ENCODE data around the gene RBM44. TPM values are rescaled to one million over a fixed set of nuclear protein-coding genes. Genes with fewer than 3 reads are reported as not detected.
A peak's percentile ranks its signal among the peaks of the same experiment; 100 is the strongest.

Gene RBM44
- total RNA-seq, 3 donors from 2014 or later, result 0.07 to 1.1 (median 0.35) TPM

DNA sequence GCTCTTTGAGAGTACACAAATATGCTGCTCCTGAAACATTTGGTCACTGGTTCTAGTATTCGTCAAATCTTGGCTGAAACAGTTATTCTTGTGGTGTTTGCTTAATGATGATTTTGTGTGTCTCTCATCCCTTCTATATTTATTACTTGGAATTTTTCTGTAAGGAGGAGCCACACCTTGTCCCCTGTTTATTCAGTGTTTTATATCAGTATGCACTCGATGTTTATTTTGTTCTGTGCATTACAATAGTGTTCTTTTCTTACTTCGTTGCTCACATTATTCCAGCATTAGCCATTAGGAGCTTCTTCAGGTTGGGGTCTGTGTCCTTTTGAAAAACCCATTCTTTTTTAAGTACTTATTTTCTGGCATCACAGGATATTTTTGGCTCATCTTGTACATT is 55.7 kb downstream of the RBM44 start:
- Histone ChIP-seq H3K4me3 (no peak overlapping the region), H3K36me3 (ENCODE audit: low read depth) (no peaks in the 10 kb centered on the region), H3K4me1 (ENCODE audit: low read depth) (peaks cover 6% of the 10 kb centered on the region), H3K9me3 (no peaks in the 10 kb centered on the region)
- DNase-seq (no peak), ATAC-seq (no peak)
- TF ChIP-seq, protein P1, sequence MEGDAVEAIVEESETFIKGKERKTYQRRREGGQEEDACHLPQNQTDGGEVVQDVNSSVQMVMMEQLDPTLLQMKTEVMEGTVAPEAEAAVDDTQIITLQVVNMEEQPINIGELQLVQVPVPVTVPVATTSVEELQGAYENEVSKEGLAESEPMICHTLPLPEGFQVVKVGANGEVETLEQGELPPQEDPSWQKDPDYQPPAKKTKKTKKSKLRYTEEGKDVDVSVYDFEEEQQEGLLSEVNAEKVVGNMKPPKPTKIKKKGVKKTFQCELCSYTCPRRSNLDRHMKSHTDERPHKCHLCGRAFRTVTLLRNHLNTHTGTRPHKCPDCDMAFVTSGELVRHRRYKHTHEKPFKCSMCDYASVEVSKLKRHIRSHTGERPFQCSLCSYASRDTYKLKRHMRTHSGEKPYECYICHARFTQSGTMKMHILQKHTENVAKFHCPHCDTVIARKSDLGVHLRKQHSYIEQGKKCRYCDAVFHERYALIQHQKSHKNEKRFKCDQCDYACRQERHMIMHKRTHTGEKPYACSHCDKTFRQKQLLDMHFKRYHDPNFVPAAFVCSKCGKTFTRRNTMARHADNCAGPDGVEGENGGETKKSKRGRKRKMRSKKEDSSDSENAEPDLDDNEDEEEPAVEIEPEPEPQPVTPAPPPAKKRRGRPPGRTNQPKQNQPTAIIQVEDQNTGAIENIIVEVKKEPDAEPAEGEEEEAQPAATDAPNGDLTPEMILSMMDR (IDR thresholded peaks at IDR 0.05), result no peak
- intact Hi-C loops (cut with DNase I, micrococcal nuclease), result loop anchor here in 1 of 2 donors (10.0 kb wide), 1 partner anchor 401 kb away; no protein-coding TSS in a partner anchor

DNA sequence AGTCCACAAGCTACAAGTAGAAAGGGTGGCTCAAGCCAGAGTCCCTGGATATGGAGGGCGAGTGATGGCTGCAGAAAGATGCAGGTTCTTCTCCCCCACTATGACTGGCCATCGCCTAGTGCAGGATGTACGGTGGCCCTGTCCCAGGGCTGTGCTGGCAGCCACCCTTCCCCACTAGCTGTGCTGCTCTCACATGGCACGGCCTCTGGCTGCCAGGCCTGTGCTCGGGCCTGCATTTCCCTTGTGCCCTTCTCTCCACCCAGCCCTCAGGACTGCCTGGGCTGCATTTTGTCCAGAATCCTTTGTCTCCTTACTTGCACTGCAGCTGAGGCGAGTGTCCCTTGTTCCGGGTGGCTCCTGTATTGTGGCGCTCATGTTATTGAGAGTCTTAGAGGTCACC is 59.2 kb downstream of the RBM44 start:
- intact Hi-C loops (cut with DNase I, micrococcal nuclease), result loop anchor here in 1 of 2 donors (10.0 kb wide), 1 partner anchor 397 kb away; no protein-coding TSS in a partner anchor
- Histone ChIP-seq H3K36me3 (ENCODE audit: low read depth) (no peaks in the 10 kb centered on the region), H3K9me3 (no peaks in the 10 kb centered on the region), H3K4me1 (ENCODE audit: low read depth) (peaks cover 32% of the 10 kb centered on the region), H3K4me3 (no peak overlapping the region)
- DNase-seq (no peak), ATAC-seq (no peak)
- TF ChIP-seq, protein P1 (IDR thresholded peaks at IDR 0.05), result no peak

DNA sequence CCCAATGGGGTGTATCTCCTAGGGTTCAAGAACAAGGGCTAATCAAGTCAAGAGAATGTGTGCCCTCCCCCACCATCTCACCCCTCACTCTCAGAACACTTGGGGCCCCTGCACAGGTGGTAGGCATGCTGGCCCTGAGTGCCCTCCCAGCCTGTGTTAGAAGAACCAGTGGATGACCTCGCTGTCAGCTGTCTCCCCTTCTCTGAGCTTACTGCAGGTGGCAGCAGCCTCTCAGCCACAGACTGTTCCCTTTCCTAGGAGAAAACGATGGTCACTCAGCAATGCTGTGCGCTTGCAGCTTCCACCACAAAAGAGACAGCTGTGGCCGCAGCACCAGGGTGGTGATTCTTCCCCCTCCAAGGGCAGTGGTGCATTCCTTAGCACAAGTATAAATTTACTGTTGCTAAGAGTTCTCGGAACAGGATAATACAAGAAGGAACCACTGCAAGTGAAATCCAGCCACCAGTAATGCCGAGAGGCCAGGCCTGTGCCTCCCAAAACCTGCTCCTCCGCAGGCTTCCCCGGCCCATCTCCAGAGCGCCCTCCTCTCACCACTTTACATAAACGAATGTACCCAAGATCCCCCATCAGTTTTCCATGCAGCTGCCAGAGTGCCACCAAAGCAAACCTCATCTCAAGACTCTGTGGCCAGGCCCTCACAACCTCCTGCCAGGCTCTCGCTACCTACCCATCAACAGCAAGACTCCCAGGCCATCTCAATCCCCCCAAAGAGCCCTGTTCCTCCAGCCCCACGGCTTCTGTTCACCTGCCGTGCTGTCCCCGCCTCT is 59.9 kb downstream of the RBM44 start:
- peak in 2 of 3 donors; percentile 69 to 74 for DNase-seq
- H3K4me1 ChIP-seq (ENCODE audit: low read depth), result peaks cover 32% of the 10 kb centered on the region
- H3K9me3 ChIP-seq, result no peaks in the 10 kb centered on the region
- no peaks in the 10 kb centered on the region for H3K36me3 ChIP-seq (ENCODE audit: low read depth)
- ATAC-seq, result peak; percentile 79
- intact Hi-C loops (cut with DNase I, micrococcal nuclease), result loop anchor here in 1 of 2 donors (10.0 kb wide), 1 partner anchor 396 kb away; no protein-coding TSS in a partner anchor
- H3K4me3 ChIP-seq, result no peak overlapping the region
- TF ChIP-seq, protein P1 (IDR thresholded peaks at IDR 0.05), result peak; percentile 23

DNA sequence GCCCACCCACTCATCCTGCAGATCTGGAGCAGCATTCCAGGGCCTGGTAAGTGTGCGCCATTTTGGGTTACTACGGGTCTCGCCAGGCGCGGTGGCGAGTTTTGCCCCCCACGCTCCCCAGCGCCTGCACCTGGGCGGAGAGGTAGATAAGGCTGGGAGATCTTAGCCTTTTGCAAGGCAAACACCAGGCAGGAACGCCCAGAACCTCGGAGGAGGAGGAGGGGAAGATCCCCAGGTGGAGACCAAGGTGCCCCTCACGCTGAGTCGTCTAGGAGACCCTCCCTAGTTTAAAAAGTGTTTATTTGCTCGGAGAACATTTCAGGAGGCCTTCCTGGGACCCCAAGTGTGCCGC is 60.5 kb downstream of the RBM44 start:
- Histone ChIP-seq H3K36me3 (ENCODE audit: low read depth) (no peaks in the 10 kb centered on the region), H3K4me1 (ENCODE audit: low read depth) (peaks cover 32% of the 10 kb centered on the region), H3K4me3 (no peak overlapping the region), H3K9me3 (no peaks in the 10 kb centered on the region)
- TF ChIP-seq, protein P1 (IDR thresholded peaks at IDR 0.05), result no peak
- ATAC-seq (no peak), DNase-seq (no peak)
- intact Hi-C loops (cut with DNase I, micrococcal nuclease), result loop anchor here in 1 of 2 donors (10.0 kb wide), 1 partner anchor 396 kb away; no protein-coding TSS in a partner anchor

DNA sequence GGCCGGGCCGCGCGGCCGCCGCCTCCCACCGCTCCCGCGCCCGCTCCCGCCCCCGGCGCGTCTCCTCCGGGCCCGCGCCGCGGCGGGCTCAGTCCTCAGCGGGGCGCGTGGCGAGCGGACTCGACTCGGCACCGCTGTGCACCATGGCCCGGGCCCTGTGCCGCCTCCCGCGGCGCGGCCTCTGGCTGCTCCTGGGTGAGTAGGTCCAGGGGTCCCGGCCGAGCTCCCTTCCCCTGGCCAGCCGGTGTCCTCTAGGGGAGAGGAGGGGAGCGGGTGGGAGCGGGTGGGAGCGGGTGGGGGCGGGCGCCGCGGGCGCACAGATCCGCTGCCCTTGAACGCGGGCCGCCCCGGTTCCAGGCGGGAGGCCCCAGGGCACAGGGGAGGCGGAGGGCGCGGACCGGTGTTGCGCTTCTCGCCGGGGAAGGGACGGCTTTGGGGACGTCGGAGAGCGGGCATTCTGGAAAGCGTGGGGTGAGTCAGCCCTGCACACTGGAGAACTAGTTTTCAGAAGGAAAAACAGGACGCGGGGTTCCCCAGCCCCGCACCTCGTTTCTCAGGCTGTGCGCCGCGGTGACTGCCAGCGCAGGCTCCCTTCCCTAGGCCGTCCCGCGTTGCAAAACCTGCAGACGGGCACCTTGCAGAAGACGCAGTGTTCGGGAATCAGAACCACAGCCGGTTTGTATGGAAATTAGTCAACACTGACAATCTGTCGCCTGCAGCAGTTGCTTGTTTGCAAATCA is 61.1 kb downstream of the RBM44 start, which contains the start of gene RAMP1:
TSS of gene RAMP1 (plus strand) at position 91 of the 740 bp plus-strand sequence. CDS start at position 144, 53 bp downstream.
- intact Hi-C loops (cut with DNase I, micrococcal nuclease), result loop anchor here in 1 of 2 donors (10.0 kb wide), 1 partner anchor 395 kb away; no protein-coding TSS in a partner anchor
- Histone ChIP-seq H3K36me3 (ENCODE audit: low read depth) (no peaks in the 10 kb centered on the region), H3K9me3 (no peaks in the 10 kb centered on the region), H3K4me1 (ENCODE audit: low read depth) (peaks cover 32% of the 10 kb centered on the region), H3K4me3 (no peak within 1 kb of the TSS)
- ATAC-seq (peak; percentile 27), DNase-seq (no peak)
- TF ChIP-seq, protein P1 (IDR thresholded peaks at IDR 0.05), result no peak
